ENCODE results near the gene BBS1.
"Not testable (repeated sequence)": the region's sequence is repeated elsewhere in the genome, so short reads cannot be mapped to it uniquely, and the experiment has no call there.

Gene BBS1

DNA sequence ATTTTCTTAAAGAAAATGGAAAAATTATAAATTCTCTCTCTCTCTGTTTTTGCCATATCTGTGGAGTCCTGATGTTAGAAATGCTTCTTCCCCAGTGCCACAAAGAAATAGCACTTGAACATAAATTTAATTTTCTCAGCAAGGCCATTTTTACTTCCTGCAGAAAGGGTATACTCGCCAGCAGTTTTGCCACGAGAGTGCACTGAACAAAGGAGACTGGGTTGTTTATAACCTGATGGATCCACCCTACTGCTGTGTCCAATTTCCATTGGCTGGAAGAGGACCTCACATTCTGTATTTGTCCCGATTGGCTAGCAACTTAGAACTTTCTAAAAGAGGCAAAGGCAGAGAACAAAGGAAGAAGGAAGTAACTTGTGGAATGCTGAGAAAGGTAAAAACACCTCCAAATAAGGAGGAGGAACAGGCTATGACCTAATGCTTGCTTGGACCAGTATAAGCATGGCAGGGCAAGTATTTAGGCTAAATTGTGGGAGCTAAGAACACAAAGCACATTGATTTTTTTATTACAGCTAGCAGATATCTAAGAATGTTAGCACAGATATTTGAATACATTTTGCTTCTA is 72.2 kb downstream of the BBS1 start:
- not testable (repeated sequence) for DNase-seq

Data from CD4-positive, alpha-beta T cell treated with Interleukin-4 for 4 hours (primary cell).